ENCODE results near the gene LRP5.

Gene LRP5

DNA sequence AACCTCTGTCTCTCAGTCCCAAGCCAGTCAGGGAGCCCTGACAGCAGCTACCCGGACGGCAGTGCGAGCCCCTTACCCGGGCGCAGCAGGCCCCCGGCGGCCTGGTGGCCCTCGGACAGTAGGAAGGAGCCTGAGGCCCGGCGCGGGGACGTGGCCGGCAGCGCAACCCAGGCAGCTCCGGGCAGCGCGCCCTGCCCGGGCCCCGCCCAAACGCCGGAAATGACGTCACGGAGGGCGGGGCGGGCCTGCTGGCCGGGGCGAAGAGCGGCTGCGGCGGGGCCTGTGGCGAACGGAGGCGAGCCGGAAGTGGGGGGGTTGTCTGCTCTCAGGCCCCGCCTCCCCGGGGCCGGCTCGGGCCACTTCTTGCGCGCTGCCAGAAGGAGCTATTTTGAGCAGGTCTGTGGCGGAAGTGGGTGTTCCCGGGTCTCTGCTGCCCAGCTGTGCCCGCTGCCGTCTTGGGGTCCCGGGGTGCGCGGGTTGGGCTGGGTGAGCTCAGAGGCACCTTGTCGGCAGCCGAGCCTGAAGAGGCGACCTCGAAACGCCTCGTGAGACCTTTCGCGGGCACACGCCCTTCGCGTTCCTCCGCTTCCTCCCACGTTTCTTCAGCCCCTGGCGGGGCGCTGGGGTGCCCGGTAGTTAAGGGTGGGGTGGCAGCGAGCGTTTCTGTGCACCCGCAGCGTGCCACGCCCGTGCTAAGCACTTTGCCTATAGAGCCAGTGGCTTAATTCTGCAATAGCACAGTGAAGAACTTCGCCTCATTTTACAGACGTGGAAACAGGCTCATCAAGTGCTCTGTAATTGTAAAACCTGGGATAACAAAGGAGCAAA is 40.4 kb upstream of the LRP5 start, which contains the start of gene C11orf24:
Gene C11orf24, minus strand, starts transcription at position 193 of the 828 bp plus-strand sequence. CDS start 8,206 bp downstream, outside the sequence.
- peaks cover 8% of the 10 kb centered on the region for H3K79me1 ChIP-seq (replicated peaks; ENCODE audit: low read length, poor library complexity, severe bottlenecking)
- H2BK5ac ChIP-seq (ENCODE audit: low read depth, low read length, poor library complexity, severe bottlenecking): peak within 1 kb of the TSS; percentile 9
- H3K18ac ChIP-seq (ENCODE audit: low read depth in 1 of 2, low read length in 2 of 2): peak within 1 kb of the TSS; percentile 95 to 99
- peak within 1 kb of the TSS; percentile 92 for H4K91ac ChIP-seq (ENCODE audit: low read length)
- H3K4ac ChIP-seq (ENCODE audit: low read depth in 1 of 2, low read length in 2 of 2): peak within 1 kb of the TSS; percentile 88 to 98
- no peaks in the 10 kb centered on the region for H3K9me3 ChIP-seq (ENCODE audit: control insufficient read depth, low read length)
- H3K27ac ChIP-seq (ENCODE audit: low read length, poor library complexity, severe bottlenecking): peak within 1 kb of the TSS; percentile 85
- peaks cover 16% of the 10 kb centered on the region for H3K4me1 ChIP-seq (ENCODE audit: control insufficient read depth, insufficient read depth, low read depth, low read length)
- 1% methylated on average over 70 of the region's 71 CpGs for WGBS
- peak within 1 kb of the TSS; percentile 88 to 92 for H3K4me3 ChIP-seq (ENCODE audit: insufficient read depth in 1 of 2, low read depth in 1 of 2, low read length in 2 of 2)
- peak within 1 kb of the TSS; percentile 96 for H2BK120ac ChIP-seq (ENCODE audit: low read depth, low read length)
- H3K27me3 ChIP-seq (ENCODE audit: control insufficient read depth in 1 of 2, insufficient read depth in 1 of 2, low read length in 2 of 2): no peaks in the 10 kb centered on the region
- peak; percentile 94 for DNase-seq
- peak within 1 kb of the TSS; percentile 93 for H2BK15ac ChIP-seq (ENCODE audit: low read depth, poor library complexity, severe bottlenecking)
- peaks cover 14 to 16% of the 10 kb centered on the region in 2 experiments for H3K36me3 ChIP-seq (ENCODE audit: control insufficient read depth in 1 of 2, insufficient read depth in 2 of 2, low read depth in 1 of 2, low read length in 2 of 2)
- H3K9ac ChIP-seq (ENCODE audit: low read length): peak within 1 kb of the TSS; percentile 99
- peak within 1 kb of the TSS; percentile 2 to 57 for H2BK12ac ChIP-seq (ENCODE audit: low read length in 2 of 2)
- peak within 1 kb of the TSS; percentile 23 for H2AK5ac ChIP-seq (ENCODE audit: low read length, severe bottlenecking)
- H3K14ac ChIP-seq (ENCODE audit: low read length in 2 of 2): peak within 1 kb of the TSS; percentile 62 to 99
- peak within 1 kb of the TSS; percentile 88 for H4K8ac ChIP-seq (ENCODE audit: low read length)
- peak within 1 kb of the TSS; percentile 83 for H3K4me2 ChIP-seq (ENCODE audit: low read length, poor library complexity, severe bottlenecking)
- H2AFZ ChIP-seq (ENCODE audit: low read depth, low read length): peak within 1 kb of the TSS; percentile 89
- peak within 1 kb of the TSS in 1 of 2 experiments; percentile 90 for H3K23ac ChIP-seq (ENCODE audit: low read length in 2 of 2)

DNA sequence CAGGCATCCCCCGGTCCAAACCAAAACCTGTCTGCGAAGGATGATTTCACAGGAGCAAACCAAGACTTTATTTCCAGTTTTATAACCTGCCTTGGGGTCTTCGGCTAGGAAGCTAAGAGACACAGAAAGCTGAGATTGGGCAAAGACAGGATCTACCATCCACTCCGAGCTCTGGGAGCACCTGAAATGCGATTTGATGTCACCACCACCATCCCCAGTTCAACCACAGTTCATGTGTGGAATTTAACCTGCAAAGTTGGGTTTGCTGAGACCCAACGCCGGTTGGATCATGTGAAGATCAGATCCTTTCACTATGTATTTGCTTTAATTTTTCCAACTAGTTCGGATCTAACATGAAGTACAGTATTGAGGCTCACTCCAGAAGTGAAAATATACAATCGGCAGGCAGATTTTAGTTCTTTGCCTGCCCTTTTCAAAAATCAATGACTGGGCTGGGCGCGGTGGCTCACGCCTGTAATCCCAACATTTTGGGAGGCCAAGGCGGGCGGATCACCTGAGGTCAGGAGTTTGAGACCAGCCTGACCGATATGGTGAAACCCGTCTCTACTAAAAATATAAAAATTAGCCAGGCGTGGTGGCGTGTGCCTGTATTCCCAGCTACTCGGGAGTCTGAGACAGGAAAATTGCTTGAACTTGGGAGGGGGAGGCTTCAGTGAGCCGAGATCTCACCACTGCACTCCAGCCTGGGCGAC is 39.2 kb upstream of the LRP5 start:
- no peak overlapping the region for H2BK5ac ChIP-seq (ENCODE audit: low read depth, low read length, poor library complexity, severe bottlenecking)
- H3K4me2 ChIP-seq (ENCODE audit: low read length, poor library complexity, severe bottlenecking): no peak overlapping the region
- H3K9ac ChIP-seq (ENCODE audit: low read length): peak overlapping the region; percentile 99
- no peak overlapping the region for H3K27ac ChIP-seq (ENCODE audit: low read length, poor library complexity, severe bottlenecking)
- H3K4ac ChIP-seq (ENCODE audit: low read depth in 1 of 2, low read length in 2 of 2): no peak overlapping the region
- H3K4me1 ChIP-seq (ENCODE audit: control insufficient read depth, insufficient read depth, low read depth, low read length): peaks cover 13% of the 10 kb centered on the region
- no peak for DNase-seq
- no peak overlapping the region for H3K18ac ChIP-seq (ENCODE audit: low read depth in 1 of 2, low read length in 2 of 2)
- H3K36me3 ChIP-seq (ENCODE audit: control insufficient read depth in 1 of 2, insufficient read depth in 2 of 2, low read depth in 1 of 2, low read length in 2 of 2): peaks cover 3 to 5% of the 10 kb centered on the region in 2 experiments
- no peak overlapping the region for H2BK120ac ChIP-seq (ENCODE audit: low read depth, low read length)
- WGBS: 97% methylated on average over 18 of the region's 21 CpGs
- peak overlapping the region; percentile 62 for H4K8ac ChIP-seq (ENCODE audit: low read length)
- H3K4me3 ChIP-seq (ENCODE audit: insufficient read depth in 1 of 2, low read depth in 1 of 2, low read length in 2 of 2): peak overlapping the region in 1 of 2 experiments; percentile 88
- no peak overlapping the region for H2AFZ ChIP-seq (ENCODE audit: low read depth, low read length)
- H4K91ac ChIP-seq (ENCODE audit: low read length): no peak overlapping the region
- H3K23ac ChIP-seq (ENCODE audit: low read length in 2 of 2): no peak overlapping the region
- no peaks in the 10 kb centered on the region for H3K27me3 ChIP-seq (ENCODE audit: control insufficient read depth in 1 of 2, insufficient read depth in 1 of 2, low read length in 2 of 2)
- H2AK5ac ChIP-seq (ENCODE audit: low read length, severe bottlenecking): peak overlapping the region; percentile 96
- no peak overlapping the region for H2BK15ac ChIP-seq (ENCODE audit: low read depth, poor library complexity, severe bottlenecking)
- H3K14ac ChIP-seq (ENCODE audit: low read length in 2 of 2): no peak overlapping the region
- peak overlapping the region in 1 of 2 experiments; percentile 38 for H2BK12ac ChIP-seq (ENCODE audit: low read length in 2 of 2)
- no peaks in the 10 kb centered on the region for H3K9me3 ChIP-seq (ENCODE audit: control insufficient read depth, low read length)
- peaks cover 4% of the 10 kb centered on the region for H3K79me1 ChIP-seq (replicated peaks; ENCODE audit: low read length, poor library complexity, severe bottlenecking)

DNA sequence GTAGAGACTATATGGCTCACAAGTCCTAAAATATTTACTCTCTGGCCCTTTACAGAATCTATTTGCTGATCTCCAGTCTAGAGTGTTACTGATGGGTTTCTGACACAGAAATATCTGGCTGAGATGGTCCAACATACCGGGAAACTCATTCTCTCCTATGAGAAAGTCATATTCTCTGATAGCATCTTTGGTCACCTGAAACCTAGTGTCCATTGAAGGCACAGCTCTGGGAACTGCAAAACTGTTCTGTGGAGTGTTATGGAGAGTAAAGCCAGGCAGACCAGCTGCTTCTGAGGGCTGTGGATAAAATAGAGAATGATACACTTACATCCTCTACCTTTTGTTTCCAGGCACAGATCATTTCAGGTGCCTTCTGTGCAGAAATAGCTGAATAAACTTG is 38.1 kb upstream of the LRP5 start:
- Histone ChIP-seq H3K23ac (ENCODE audit: low read length in 2 of 2) (no peak overlapping the region), H2AK5ac (ENCODE audit: low read length, severe bottlenecking) (no peak overlapping the region), H3K27me3 (ENCODE audit: control insufficient read depth in 1 of 2, insufficient read depth in 1 of 2, low read length in 2 of 2) (no peaks in the 10 kb centered on the region), H2BK120ac (ENCODE audit: low read depth, low read length) (no peak overlapping the region), H3K27ac (ENCODE audit: low read length, poor library complexity, severe bottlenecking) (no peak overlapping the region), H3K4me3 (ENCODE audit: insufficient read depth in 1 of 2, low read depth in 1 of 2, low read length in 2 of 2) (no peak overlapping the region), H3K9ac (ENCODE audit: low read length) (no peak overlapping the region), H4K8ac (ENCODE audit: low read length) (no peak overlapping the region), H2AFZ (ENCODE audit: low read depth, low read length) (no peak overlapping the region), H3K14ac (ENCODE audit: low read length in 2 of 2) (no peak overlapping the region), H3K4me2 (ENCODE audit: low read length, poor library complexity, severe bottlenecking) (no peak overlapping the region), H3K9me3 (ENCODE audit: control insufficient read depth, low read length) (no peaks in the 10 kb centered on the region), H3K4ac (ENCODE audit: low read depth in 1 of 2, low read length in 2 of 2) (no peak overlapping the region), H3K79me1 (replicated peaks; ENCODE audit: low read length, poor library complexity, severe bottlenecking) (peaks cover 4% of the 10 kb centered on the region), H2BK12ac (ENCODE audit: low read length in 2 of 2) (no peak overlapping the region), H2BK15ac (ENCODE audit: low read depth, poor library complexity, severe bottlenecking) (no peak overlapping the region), H3K4me1 (ENCODE audit: control insufficient read depth, insufficient read depth, low read depth, low read length) (peaks cover 12% of the 10 kb centered on the region), H3K18ac (ENCODE audit: low read depth in 1 of 2, low read length in 2 of 2) (no peak overlapping the region), H2BK5ac (ENCODE audit: low read depth, low read length, poor library complexity, severe bottlenecking) (no peak overlapping the region), H3K36me3 (ENCODE audit: control insufficient read depth in 1 of 2, insufficient read depth in 2 of 2, low read depth in 1 of 2, low read length in 2 of 2) (peaks cover 3% of the 10 kb centered on the region in 2 experiments), H4K91ac (ENCODE audit: low read length) (no peak overlapping the region)
- no peak for DNase-seq
- WGBS: 100% methylated on average over 1 of the region's 1 CpG
